SK-N-SH (cell line): ENCODE results near the gene ACTR1A. TPM values are rescaled to one million over a fixed set of nuclear protein-coding genes. Genes with fewer than 3 reads are reported as not detected.

Experiments used
- CTCF ChIA-PET: fragments of 300-600, 350-600 bp; formaldehyde crosslinking; extraction: SDS; loops from one replicate; lab custom pipeline; 2021; lab: Yijun Ruan, JAX
- POLR2A ChIA-PET: fragments of 350-600 bp; sonication (Branson Sonifier 250); formaldehyde crosslinking; extraction: SDS; loops from one replicate; lab custom pipeline; 2020; ENCODE audit warnings: antibody characterized with exemption, inconsistent platforms; lab: Yijun Ruan, JAX
- DNase-seq: peaks from one replicate; pipeline ENCODE4 v3.0.0; 2012
- H2AFZ ChIP-seq: fragments of 200-600 bp; sonication (generic); 2 replicates; pipeline ENCODE4 v1.8.1; 2016; ENCODE audit warnings: antibody characterized with exemption, mild to moderate bottlenecking, low read depth
- H3F3A ChIP-seq: fragments of 200-600 bp; sonication (generic); replicated peaks from 2 replicates; pipeline ENCODE3; 2016; ENCODE audit warnings: antibody characterized with exemption, mild to moderate bottlenecking; ENCODE audit not compliant: insufficient read depth
- H3K27ac ChIP-seq, 2 experiments: fragments of 200-500 bp in 1 of 2; fragments of 200-600 bp in 1 of 2; sonication (Bioruptor generic) in 1 of 2; sonication (generic), shearing (Covaris generic) in 1 of 2; 2 replicates each; pipeline versions ENCODE4 v1.5.1 to v1.6.1; 2014 to 2016; ENCODE audit warnings: low read depth in 2 of 2, inconsistent platforms in 1 of 2, low read length in 1 of 2, mild to moderate bottlenecking in 1 of 2, mixed read lengths in 1 of 2
- H3K27me3 ChIP-seq: fragments of 200-600 bp; sonication (generic), shearing (Covaris generic); 2 replicates; pipeline ENCODE4 v1.6.1; 2016; ENCODE audit warnings: mixed run types; ENCODE audit not compliant: insufficient read depth
- H3K36me3 ChIP-seq, 2 experiments: fragments of 200-500 bp in 1 of 2; fragments of 200-600 bp in 1 of 2; sonication (Bioruptor generic) in 1 of 2; sonication (generic) in 1 of 2; replicated peaks in 1 of 2; 2 replicates each; pipeline versions ENCODE3 to v1.5.1; 2014 to 2016; ENCODE audit warnings: low read length in 1 of 2, mild to moderate bottlenecking in 1 of 2; ENCODE audit not compliant: insufficient read depth in 2 of 2, control insufficient read depth in 1 of 2
- H3K4me1 ChIP-seq, 2 experiments: fragments of 200-500 bp in 1 of 2; fragments of 200-600 bp in 1 of 2; sonication (Bioruptor generic) in 1 of 2; sonication (generic), shearing (Covaris generic) in 1 of 2; 2 replicates each; pipeline versions ENCODE4 v1.5.1 to v1.6.1; 2014 to 2016; ENCODE audit warnings: low read depth in 1 of 2, low read length in 1 of 2, mixed run types in 1 of 2; ENCODE audit not compliant: insufficient read depth in 2 of 2, control insufficient read depth in 1 of 2
- H3K4me2 ChIP-seq: fragments of 200-600 bp; sonication (generic), shearing (Covaris generic); 2 replicates; pipeline ENCODE4 v1.6.1; 2017; ENCODE audit warnings: mixed run types
- H3K4me3 ChIP-seq, 2 experiments: fragments of 200-500 bp in 1 of 2; fragments of 200-600 bp in 1 of 2; sonication (Bioruptor generic) in 1 of 2; sonication (generic), shearing (Covaris generic) in 1 of 2; 2 replicates each; pipeline versions ENCODE4 v1.5.1 to v1.8.1; 2014 to 2016; ENCODE audit warnings: low read depth in 2 of 2, inconsistent platforms in 1 of 2, low read length in 1 of 2, mild to moderate bottlenecking in 1 of 2, mixed read lengths in 1 of 2, moderate library complexity in 1 of 2
- H3K79me2 ChIP-seq: fragments of 200-600 bp; sonication (generic); 2 replicates; pipeline ENCODE4 v1.8.1; 2017; ENCODE audit warnings: mild to moderate bottlenecking; ENCODE audit not compliant: insufficient read depth
- H3K9ac ChIP-seq: fragments of 200-600 bp; sonication (generic); 2 replicates; pipeline ENCODE4 v1.6.1; 2017; ENCODE audit warnings: mixed run types
- H3K9me2 ChIP-seq: fragments of 200-600 bp; sonication (generic); 2 replicates; pipeline ENCODE4 v1.6.1; 2017; ENCODE audit warnings: mixed run types
- H3K9me3 ChIP-seq: fragments of 200-600 bp; sonication (generic); 2 replicates; pipeline ENCODE4 v1.6.1; 2017; ENCODE audit warnings: mixed run types, mild to moderate bottlenecking, moderate library complexity
- H4K20me1 ChIP-seq: fragments of 200-600 bp; sonication (generic); 2 replicates; pipeline ENCODE4 v1.6.1; 2017; ENCODE audit warnings: mild to moderate bottlenecking, mixed run types; ENCODE audit not compliant: insufficient read depth
- JUND ChIP-seq: IDR thresholded peaks from 2 replicates; pipeline ENCODE4 v1.4.0; 2012
- TEAD4 ChIP-seq: IDR thresholded peaks from 2 replicates; pipeline ENCODE4 v1.4.0; 2012; ENCODE audit warnings: mild to moderate bottlenecking, borderline replicate concordance; ENCODE audit not compliant: insufficient read depth
- WGBS: methylation state at CpG from one replicate; pipeline ENCODE4 v1.1.6; 2017; ENCODE audit warnings: low lambda C conversion rate; 5-methylcytosine and 5-hydroxymethylcytosine counted together
- polyA plus RNA-seq, 3 experiments: library from polyadenylated mRNA; depleted of rRNA; stranded (reverse); fragments of >200 nt; gene quantifications; 2 replicates each; pipeline ENCODE4 v1.2.3, GENCODE V29; 2012
- small RNA-seq, 7 experiments: library from RNA; depleted of rRNA; stranded (forward); fragments of <200 nt; gene quantifications; one replicate each; pipeline ENCODE3, GENCODE V24; 2012
- TF ChIP-seq, protein P1 (sequence below): fragments of 200-600 bp; sonication (generic); IDR thresholded peaks from 2 replicates; pipeline ENCODE4 v1.6.1; 2017; ENCODE audit warnings: antibody characterized with exemption, mild to moderate bottlenecking, moderate library complexity

ACTR1A gene
- polyA plus RNA-seq, 1 of the 3 experiments (the other 2 are of a cell fraction): 106 TPM

DNA sequence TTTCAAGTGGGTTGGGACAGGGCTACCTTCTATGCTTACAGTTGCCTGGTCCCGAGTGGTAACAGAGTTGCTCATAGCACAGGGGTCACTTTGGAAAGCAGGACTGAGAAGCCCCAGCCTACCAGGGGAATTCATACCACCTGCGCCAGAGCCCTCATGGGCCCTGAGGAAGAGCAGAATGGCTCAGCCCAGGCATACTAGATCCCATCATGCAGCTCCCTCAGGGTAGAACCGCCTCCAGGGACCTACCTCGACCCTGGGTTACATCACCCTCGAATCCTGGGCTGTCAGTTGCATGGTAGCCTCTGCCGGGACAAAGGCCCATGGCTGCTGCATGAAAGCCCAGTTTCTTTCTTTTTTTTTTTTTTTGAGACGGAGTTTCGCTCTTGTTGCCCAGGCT lies 73.0 kb downstream of the ACTR1A start:
- H3K27ac ChIP-seq: no peak overlapping the region
- no peaks in the 10 kb centered on the region for H3K9me3 ChIP-seq
- no peak overlapping the region for H2AFZ ChIP-seq
- peaks cover 0 to 6% of the 10 kb centered on the region in 2 experiments; a peak in 1 of 4 replicates for H3K4me1 ChIP-seq
- H3K27me3 ChIP-seq: no peaks in the 10 kb centered on the region
- ChIA-PET POLR2A (interaction anchor here (0.8 kb wide), 1 partner anchor 8 kb away, joined by 3 read pairs; no protein-coding TSS in a partner anchor), CTCF (no interaction called here)
- peaks cover 5% of the 10 kb centered on the region for H3F3A ChIP-seq
- no peak overlapping the region for H3K9ac ChIP-seq
- peaks cover 3 to 5% of the 10 kb centered on the region in 2 experiments for H3K36me3 ChIP-seq
- no peaks in the 10 kb centered on the region for H3K9me2 ChIP-seq
- 92% methylated on average over 6 of the region's 8 CpGs for WGBS
- DNase-seq: no peak
- H3K4me3 ChIP-seq: no peak overlapping the region
- TF ChIP-seq, protein P1, sequence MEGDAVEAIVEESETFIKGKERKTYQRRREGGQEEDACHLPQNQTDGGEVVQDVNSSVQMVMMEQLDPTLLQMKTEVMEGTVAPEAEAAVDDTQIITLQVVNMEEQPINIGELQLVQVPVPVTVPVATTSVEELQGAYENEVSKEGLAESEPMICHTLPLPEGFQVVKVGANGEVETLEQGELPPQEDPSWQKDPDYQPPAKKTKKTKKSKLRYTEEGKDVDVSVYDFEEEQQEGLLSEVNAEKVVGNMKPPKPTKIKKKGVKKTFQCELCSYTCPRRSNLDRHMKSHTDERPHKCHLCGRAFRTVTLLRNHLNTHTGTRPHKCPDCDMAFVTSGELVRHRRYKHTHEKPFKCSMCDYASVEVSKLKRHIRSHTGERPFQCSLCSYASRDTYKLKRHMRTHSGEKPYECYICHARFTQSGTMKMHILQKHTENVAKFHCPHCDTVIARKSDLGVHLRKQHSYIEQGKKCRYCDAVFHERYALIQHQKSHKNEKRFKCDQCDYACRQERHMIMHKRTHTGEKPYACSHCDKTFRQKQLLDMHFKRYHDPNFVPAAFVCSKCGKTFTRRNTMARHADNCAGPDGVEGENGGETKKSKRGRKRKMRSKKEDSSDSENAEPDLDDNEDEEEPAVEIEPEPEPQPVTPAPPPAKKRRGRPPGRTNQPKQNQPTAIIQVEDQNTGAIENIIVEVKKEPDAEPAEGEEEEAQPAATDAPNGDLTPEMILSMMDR: no peak
- TF ChIP-seq JUND (no peak), TEAD4 (no peak)
- H4K20me1 ChIP-seq: no peaks in the 10 kb centered on the region
- H3K79me2 ChIP-seq: peaks cover 14% of the 10 kb centered on the region
- no peak overlapping the region for H3K4me2 ChIP-seq

Small RNAs within 50 kb of the gene (small RNA-seq; reads per million reads assigned to genes)
- 3.4 to 191 (median 99.5) reads per million in 7 experiments for gene MIR146B

Other genes with a start within 250 kb of the ACTR1A start
- gene NFKB2, start 107.0 kb downstream of the ACTR1A start, polyA plus RNA-seq (2012; rRNA removed): 20.6 and 26.6 TPM in 2 replicates
- gene PSD, start 83.9 kb downstream of the ACTR1A start, polyA plus RNA-seq (2012; rRNA removed): 0.97 and 0.99 TPM in 2 replicates
- 11.7 and 17.2 TPM in 2 replicates for gene FBXL15, start 81.9 kb downstream of the ACTR1A start, polyA plus RNA-seq (2012; rRNA removed)
- gene CUEDC2, start 70.1 kb downstream of the ACTR1A start, polyA plus RNA-seq (2012; rRNA removed): 130 and 162 TPM in 2 replicates
- gene C10orf95, start 51.2 kb downstream of the ACTR1A start, polyA plus RNA-seq (2012; rRNA removed): 0.05 and 0.07 TPM in 2 replicates
- 4.6 and 5.7 TPM in 2 replicates for gene SUFU, start 1.3 kb upstream of the ACTR1A start, polyA plus RNA-seq (2012; rRNA removed)
- 67.0 and 108 TPM in 2 replicates for gene TRIM8, start 141.8 kb upstream of the ACTR1A start, polyA plus RNA-seq (2012; rRNA removed)
- 11.2 and 12.5 TPM in 2 replicates for gene ARL3, start 211.7 kb upstream of the ACTR1A start, polyA plus RNA-seq (2012; rRNA removed)
- gene SFXN2, start 211.9 kb upstream of the ACTR1A start, polyA plus RNA-seq (2012; rRNA removed): 10.2 and 10.6 TPM in 2 replicates
- gene WBP1L, start 241.2 kb upstream of the ACTR1A start, polyA plus RNA-seq (2012; rRNA removed): 22.8 and 29.8 TPM in 2 replicates